IPS-18a (cell line): ENCODE data around the gene SLC22A17.

Experiments used
- H3K27ac ChIP-seq: one replicate; pipeline ENCODE4 v1.5.1; 2013; ENCODE audit warnings: low read length
- H3K27me3 ChIP-seq: one replicate; pipeline ENCODE4 v1.6.1; 2013; ENCODE audit warnings: mild to moderate bottlenecking, low read length; ENCODE audit not compliant: control insufficient read depth, insufficient read depth
- H3K36me3 ChIP-seq: one replicate; pipeline ENCODE4 v1.6.1; 2013; ENCODE audit warnings: low read depth, low read length; ENCODE audit not compliant: control insufficient read depth
- H3K4me1 ChIP-seq: one replicate; pipeline ENCODE4 v1.6.1; 2013; ENCODE audit warnings: low read depth, low read length; ENCODE audit not compliant: control insufficient read depth
- H3K4me3 ChIP-seq: one replicate; pipeline ENCODE4 v1.5.1; 2013; ENCODE audit warnings: low read length
- H3K9ac ChIP-seq: one replicate; pipeline ENCODE4 v1.6.1; 2013; ENCODE audit warnings: mild to moderate bottlenecking, low read length, moderate library complexity
- H3K9me3 ChIP-seq: one replicate; pipeline ENCODE4 v1.6.1; 2013; ENCODE audit warnings: low read depth, low read length; ENCODE audit not compliant: control insufficient read depth

SLC22A17 gene

DNA sequence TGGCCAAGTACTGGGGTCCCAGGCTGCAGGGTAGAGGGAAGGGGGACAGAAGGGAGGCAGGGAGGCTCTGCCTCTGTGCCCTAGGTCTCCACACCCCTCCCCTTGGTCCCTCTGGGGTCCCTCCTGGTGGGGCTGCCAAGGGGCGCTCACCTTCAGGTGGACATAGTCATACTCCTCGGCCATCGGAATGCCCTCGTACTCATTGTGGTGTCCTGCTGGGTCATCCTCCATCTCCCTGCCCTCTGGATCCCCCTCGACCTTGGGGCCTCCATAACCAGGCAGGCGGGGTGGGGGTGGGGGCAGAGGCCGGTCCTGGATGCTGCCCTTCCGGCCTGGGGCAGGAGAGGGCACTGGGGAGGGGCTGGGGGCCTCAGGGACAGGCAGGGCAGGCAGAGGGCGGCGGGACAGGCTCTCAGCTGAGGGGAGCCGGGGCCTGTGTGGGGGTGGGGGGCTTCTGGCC is 6.5 kb upstream of the SLC22A17 start:
- Histone ChIP-seq H3K27me3 (no peaks in the 10 kb centered on the region), H3K9ac (no peak overlapping the region), H3K4me3 (no peak overlapping the region), H3K27ac (no peak overlapping the region), H3K9me3 (no peaks in the 10 kb centered on the region), H3K36me3 (peaks cover 20% of the 10 kb centered on the region), H3K4me1 (peaks cover 11% of the 10 kb centered on the region)

DNA sequence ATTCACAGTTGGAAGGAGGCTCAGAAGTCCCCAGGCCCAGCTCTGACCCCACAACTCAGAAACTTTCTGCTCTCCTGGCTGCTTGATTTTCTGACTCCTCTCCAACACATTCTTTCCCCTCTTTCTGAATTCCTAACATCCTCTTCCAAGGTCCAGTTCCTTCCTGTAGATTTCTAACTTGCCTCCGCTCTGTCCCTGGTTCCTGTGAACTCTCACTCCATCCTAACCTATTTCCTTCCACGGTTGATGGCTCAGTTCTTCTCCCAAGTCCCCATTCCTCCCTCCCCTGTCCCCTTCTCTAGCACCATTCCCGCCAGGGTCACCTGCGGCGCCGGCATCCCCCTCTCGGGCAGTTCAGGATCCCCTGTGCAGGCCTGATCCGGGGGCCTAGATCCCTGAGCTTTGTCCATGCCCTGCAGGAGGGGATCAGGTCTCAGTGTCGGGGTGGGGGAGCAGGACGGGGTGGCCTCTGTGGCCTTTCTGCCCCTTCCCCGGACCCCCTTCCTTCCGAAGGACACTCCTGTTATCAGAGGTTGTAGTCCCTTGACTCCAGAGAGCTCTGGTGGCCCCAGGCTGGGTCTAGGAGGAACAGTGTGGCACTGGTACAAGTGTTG is 6.0 kb upstream of the SLC22A17 start:
- Histone ChIP-seq H3K27me3 (peaks cover 5% of the 10 kb centered on the region), H3K36me3 (peaks cover 20% of the 10 kb centered on the region), H3K27ac (no peak overlapping the region), H3K9me3 (no peaks in the 10 kb centered on the region), H3K9ac (no peak overlapping the region), H3K4me3 (no peak overlapping the region), H3K4me1 (peaks cover 6% of the 10 kb centered on the region)

DNA sequence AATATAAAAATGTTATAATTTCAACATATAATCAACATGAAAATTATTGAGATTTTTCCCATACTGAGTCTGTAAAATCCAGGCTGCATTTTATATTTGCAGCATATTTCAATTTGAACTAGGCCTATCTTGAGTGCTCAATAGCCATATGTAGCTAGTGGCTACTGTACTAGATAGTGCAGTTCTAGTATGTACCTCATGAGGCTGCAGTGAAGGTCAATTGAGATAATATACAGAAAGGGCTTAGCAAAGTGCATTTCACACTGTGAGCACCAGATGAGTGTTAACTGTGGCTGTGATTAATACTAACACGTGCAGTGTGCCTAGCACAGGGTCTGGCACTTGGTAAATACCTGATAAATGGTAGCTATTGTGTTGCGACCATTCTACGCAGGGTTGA is 5.4 kb upstream of the SLC22A17 start:
- H3K9me3 ChIP-seq, result no peaks in the 10 kb centered on the region
- H3K4me3 ChIP-seq, result no peak overlapping the region
- H3K27ac ChIP-seq, result no peak overlapping the region
- H3K9ac ChIP-seq, result no peak overlapping the region
- peaks cover 3% of the 10 kb centered on the region for H3K4me1 ChIP-seq
- H3K36me3 ChIP-seq, result peaks cover 20% of the 10 kb centered on the region
- H3K27me3 ChIP-seq, result peaks cover 11% of the 10 kb centered on the region

GRCh38 chr14:23357261-23357660 is 4.6 kb upstream of the SLC22A17 start:
- Histone ChIP-seq H3K27me3 (peaks cover 11% of the 10 kb centered on the region), H3K27ac (no peak overlapping the region), H3K36me3 (peaks cover 20% of the 10 kb centered on the region), H3K9ac (no peak overlapping the region), H3K9me3 (no peaks in the 10 kb centered on the region), H3K4me1 (peaks cover 4% of the 10 kb centered on the region), H3K4me3 (no peak overlapping the region)

GRCh38 chr14:23356662-23357061 is 4.0 kb upstream of the SLC22A17 start:
- Histone ChIP-seq H3K27me3 (peaks cover 14% of the 10 kb centered on the region), H3K36me3 (peaks cover 20% of the 10 kb centered on the region), H3K9me3 (no peaks in the 10 kb centered on the region), H3K4me1 (peaks cover 4% of the 10 kb centered on the region), H3K27ac (no peak overlapping the region), H3K4me3 (no peak overlapping the region), H3K9ac (no peak overlapping the region)

DNA sequence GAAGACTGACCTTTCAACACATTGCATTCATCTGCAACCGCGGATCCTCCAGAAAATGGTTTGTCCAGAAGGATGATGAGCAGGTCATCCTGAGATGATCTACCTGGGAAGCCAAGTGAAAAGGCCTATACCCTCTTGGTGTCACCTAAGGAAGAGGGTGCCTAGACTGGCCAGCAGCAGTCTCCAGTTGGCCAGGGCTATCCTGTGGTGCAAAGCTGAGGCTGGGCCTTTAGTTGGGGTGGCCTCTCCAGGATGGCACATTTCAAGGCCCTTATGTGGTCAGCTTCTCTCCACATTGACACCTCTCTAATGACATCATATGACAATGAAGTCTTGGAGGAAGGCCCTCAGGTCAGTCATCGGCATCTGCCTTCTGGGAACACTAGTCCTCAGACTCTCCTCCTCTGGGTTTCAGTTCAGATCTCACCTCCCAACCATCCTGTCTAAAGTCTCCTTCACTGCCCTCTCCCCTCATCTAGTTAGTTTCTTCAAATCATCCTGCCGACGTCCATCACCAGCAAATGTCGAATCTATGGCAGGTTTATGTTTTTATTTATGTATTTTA is 3.3 kb upstream of the SLC22A17 start:
- H3K9ac ChIP-seq, result no peak overlapping the region
- H3K27ac ChIP-seq, result no peak overlapping the region
- H3K27me3 ChIP-seq, result peaks cover 21% of the 10 kb centered on the region
- peaks cover 4% of the 10 kb centered on the region for H3K4me1 ChIP-seq
- H3K4me3 ChIP-seq, result no peak overlapping the region
- no peaks in the 10 kb centered on the region for H3K9me3 ChIP-seq
- peaks cover 20% of the 10 kb centered on the region for H3K36me3 ChIP-seq

- Histone ChIP-seq H3K27ac (no peak overlapping the region), H3K27me3 (peaks cover 25% of the 10 kb centered on the region), H3K9me3 (no peaks in the 10 kb centered on the region), H3K9ac (no peak overlapping the region), H3K36me3 (peaks cover 16% of the 10 kb centered on the region), H3K4me1 (peaks cover 4% of the 10 kb centered on the region), H3K4me3 (no peak overlapping the region)
Measured at GRCh38 chr14:23354990-23355389, 2.3 kb upstream of the SLC22A17 start.

GRCh38 chr14:23353433-23353780 is 720 bp upstream of the SLC22A17 start:
- Histone ChIP-seq H3K27me3 (peaks cover 25% of the 10 kb centered on the region), H3K9ac (no peak overlapping the region), H3K4me1 (peaks cover 4% of the 10 kb centered on the region), H3K27ac (no peak overlapping the region), H3K4me3 (peak overlapping the region; percentile 69), H3K36me3 (peaks cover 12% of the 10 kb centered on the region), H3K9me3 (no peaks in the 10 kb centered on the region)

- H3K9ac ChIP-seq, result no peak overlapping the region
- no peaks in the 10 kb centered on the region for H3K9me3 ChIP-seq
- peak overlapping the region; percentile 69 for H3K4me3 ChIP-seq
- H3K27ac ChIP-seq, result no peak overlapping the region
- H3K4me1 ChIP-seq, result peaks cover 4% of the 10 kb centered on the region
- no peaks in the 10 kb centered on the region for H3K36me3 ChIP-seq
- peaks cover 25% of the 10 kb centered on the region for H3K27me3 ChIP-seq
Measured at GRCh38 chr14:23351681-23352505, 794 bp downstream of the SLC22A17 start.

DNA sequence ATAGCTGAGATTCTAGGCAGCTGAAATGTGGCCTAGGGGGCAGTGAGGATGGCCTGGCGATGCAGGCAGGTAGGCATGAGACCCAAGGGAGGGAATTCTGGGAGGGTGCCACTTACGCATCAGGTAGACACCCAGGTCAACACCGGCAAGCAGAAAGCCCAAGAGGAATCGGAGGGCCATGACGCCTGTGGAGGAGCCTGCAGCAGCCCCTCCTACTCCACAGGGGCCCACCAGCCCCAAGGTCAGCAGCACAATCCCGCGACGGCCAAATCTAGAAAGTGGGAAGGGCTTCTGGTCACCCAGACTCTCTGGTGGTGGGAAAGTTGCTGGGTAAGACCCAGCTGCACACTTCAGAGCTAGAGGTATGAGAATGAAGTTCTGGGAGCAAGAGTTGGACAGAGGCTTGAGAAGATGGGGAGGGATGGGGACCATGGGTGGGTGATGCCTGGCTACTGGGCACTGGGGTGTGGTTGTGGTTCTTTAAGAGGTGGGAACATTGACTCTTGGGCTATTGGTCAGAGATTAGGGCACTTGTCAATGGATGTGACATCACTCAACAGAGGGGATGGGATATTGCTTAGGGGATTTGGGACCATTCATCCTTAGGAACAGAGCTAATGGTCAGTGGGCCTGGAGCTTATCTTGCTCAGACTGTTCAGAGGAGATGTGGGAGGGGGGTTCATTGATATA is 3.4 kb downstream of the SLC22A17 start:
- no peaks in the 10 kb centered on the region for H3K36me3 ChIP-seq
- no peak overlapping the region for H3K27ac ChIP-seq
- peaks cover 25% of the 10 kb centered on the region for H3K27me3 ChIP-seq
- H3K4me1 ChIP-seq, result peaks cover 4% of the 10 kb centered on the region
- no peak overlapping the region for H3K4me3 ChIP-seq
- no peaks in the 10 kb centered on the region for H3K9me3 ChIP-seq
- no peak overlapping the region for H3K9ac ChIP-seq

DNA sequence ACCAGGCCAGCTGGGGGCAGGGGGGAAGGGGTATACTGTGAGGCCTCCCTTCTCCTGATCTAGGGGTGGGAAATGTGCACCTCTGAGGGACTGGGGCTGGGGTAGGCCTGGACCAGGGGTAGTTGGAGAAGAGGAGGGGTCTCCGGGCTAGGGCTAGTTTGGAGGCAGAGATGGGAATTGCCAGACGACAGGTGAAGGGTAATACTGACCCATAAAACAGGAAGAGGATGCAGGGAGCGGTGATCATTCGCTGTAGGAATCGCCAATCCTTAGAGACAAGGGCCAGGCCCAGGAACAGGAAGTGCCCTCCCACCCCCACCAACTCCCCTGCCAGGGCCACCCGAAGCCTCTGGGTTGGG is 4.4 kb downstream of the SLC22A17 start:
- Histone ChIP-seq H3K9me3 (no peaks in the 10 kb centered on the region), H3K4me1 (peaks cover 4% of the 10 kb centered on the region), H3K9ac (no peak overlapping the region), H3K4me3 (no peak overlapping the region), H3K36me3 (no peaks in the 10 kb centered on the region), H3K27ac (no peak overlapping the region), H3K27me3 (peaks cover 16% of the 10 kb centered on the region)
